HG03139 (cell line): ENCODE measurements around the gene NTF3.

Source experiments
- ATAC-seq: cut with Tn5 transposase; IDR thresholded peaks from one replicate; pipeline ENCODE4 v1.9.1; 2021; ENCODE audit not compliant: unreplicated experiment

Gene NTF3

DNA sequence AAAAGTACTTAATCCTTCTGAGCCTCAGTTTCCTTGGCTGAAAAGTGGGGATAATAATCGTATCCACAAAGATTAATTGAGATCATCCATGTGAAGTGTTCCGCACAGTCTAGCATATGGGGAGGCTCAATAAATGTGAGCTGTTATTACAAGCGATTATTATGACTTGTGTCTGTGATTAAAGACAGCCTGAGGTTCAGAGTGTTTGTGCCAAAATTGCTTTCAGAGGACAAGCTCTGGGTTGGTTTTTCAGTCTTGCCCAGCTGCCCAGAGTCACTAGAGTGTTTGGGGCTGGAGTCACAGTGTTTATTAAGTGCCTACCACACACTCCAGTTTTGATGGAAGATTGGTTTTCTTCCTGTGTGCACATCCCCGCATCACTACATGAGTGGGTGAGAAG, 53.5 kb downstream of the NTF3 start:
- no peak for ATAC-seq

DNA sequence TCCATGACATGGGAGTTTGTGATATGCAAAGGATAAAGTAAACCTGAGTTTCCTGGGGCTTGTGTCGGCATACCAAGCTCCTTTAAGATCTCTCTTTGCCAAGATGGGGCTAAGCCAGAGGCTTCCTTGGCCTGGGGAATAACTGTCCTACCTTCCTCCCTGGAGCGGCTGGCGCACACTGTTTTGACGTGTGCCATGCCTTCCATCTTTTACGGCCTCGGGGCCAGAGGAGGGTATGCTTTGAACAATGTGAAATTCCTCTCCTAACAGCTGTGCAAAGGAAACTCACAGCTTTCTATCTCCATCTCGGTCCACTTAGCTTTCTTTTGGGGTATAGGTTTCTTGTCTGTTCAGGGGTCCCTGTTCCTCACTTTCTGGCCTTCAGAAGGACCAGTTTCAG, 55.2 kb downstream of the NTF3 start:
- ATAC-seq = no peak

DNA sequence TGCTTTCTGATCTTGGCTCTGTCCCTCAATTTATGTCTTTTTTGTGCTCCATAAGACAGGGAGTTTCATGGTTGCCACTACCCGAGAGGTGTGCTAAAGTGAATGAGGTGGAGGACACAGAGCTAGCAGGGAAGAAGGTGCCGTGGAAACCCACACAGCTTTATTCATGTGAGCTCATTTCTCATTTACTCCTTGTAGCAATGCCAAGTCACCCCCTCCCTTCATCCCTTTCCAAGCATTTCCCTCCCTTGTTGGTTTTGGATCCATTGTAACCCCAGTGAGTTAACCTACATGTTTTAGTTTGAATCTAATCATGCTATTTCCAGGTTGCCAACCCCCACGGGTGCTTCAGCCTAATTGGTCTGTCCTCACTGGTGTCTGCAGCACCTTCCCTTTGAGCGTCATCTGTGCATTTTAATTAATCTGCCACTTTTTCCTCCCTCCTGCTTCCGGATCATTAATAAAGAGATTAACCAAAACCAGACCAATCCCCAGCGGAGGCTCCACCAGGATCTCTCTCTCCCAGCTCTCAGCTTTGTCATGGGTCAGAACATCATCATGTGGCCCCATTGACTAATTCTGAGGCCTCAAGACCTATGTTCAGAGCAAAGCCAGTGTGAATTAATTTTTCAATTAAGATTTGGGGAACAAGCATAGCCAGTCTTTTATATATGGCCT, 56.2 kb downstream of the NTF3 start:
- no peak for ATAC-seq

DNA sequence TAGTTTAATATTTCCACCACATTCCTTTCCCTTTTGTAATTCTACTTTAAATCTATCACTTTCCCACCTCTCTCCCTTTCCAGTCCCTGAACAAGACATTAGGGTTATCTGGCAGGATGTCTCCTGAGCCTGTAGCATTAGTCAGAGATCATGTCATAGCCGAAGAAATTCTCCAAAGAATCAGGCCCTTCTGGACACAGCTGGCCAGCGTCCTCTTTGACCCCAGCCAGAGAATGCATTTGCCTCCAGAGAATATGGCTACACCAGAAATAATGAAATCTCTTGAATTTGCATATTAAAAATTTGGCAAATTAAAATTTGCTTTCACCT, 56.7 kb downstream of the NTF3 start:
- no peak for ATAC-seq

DNA sequence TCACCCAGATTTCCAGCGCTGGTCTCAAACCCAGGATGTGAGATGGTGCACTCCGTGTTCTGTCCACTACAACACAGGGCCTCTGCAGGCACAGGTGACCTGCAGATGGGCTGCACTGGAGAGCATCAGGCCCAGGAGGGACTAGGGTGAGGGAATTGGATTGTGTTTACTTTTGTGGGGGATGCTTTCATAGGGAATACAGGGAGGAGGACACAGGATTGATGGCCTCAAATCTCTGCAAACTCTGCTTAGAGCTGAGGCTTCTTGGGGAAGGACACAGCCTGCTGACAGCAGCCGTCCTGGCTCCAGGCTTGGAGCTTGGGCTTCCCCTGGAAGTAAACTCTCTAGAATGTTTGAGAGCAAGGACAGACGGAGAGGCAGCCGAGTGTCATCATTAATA, 57.1 kb downstream of the NTF3 start:
- no peak for ATAC-seq

DNA sequence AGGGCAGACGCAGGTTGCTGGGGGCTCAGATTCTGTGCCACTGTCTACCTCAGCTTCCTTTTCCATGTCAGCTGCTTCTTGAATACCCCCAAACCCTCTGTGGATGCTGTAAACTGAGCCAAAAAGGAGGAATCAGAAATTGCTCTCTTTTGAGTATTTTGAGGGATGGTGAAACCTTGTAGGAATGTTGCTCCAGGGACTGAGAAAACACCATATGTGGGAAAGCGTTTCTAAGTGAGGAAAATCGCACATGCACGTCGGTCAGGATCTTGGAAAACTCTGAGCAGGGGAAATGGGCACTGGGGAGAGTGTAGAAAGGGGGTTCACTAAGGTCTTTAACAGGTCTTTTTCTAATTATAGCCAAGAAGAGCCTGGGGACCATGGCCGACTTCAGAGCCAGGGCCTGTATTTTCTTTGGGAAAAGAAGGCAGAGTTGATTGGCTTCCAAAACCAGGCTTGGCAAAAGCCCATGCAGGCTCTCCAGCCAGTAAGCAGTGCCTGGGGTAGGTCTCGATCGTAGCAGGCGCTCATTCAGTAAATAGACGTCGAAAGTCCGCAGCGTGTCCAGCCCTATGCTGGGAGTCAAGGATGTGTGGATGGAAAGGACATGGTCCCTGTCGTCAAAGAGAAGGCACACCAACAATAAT, 58.0 kb downstream of the NTF3 start:
- ATAC-seq = no peak

DNA sequence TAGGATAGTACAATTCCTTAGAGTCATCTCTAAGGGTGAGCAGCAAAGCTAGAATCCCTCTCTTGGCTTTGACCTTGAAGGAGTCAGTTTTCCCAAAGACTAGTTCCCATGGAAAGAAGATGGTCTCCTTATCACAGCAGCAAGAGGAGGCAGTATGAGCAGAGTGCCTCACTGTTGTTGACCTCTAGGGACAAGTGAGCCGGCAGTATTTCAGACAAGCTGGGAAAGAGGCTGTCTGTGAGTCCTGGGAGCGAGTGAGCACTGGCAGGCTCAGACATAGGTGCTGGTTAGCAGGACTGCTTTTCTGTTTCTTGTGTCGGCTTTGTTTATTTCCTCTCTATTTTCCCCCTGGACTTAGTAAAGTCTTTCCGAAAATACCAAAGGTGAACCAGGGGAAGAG, 60.7 kb downstream of the NTF3 start:
- ATAC-seq = no peak

DNA sequence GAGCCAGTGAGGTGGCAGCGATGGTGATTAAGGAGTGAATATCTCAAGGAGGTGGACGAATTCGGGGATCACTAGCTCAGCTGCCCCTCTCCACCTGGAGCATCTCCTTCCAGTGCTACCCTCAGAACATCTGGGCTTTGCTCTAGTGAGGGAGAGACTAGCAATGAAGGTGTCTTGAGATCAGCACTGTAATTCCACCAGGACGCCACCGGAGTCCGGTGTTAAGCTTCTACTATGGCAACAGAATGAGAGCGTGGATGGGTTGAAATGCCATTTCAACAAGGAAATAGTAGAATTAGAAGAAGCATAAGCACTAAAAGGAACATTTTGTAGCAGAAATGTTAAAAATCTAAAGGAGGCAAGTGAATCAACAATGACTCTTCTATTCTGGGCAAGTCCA, 61.1 kb downstream of the NTF3 start:
- no peak for ATAC-seq

DNA sequence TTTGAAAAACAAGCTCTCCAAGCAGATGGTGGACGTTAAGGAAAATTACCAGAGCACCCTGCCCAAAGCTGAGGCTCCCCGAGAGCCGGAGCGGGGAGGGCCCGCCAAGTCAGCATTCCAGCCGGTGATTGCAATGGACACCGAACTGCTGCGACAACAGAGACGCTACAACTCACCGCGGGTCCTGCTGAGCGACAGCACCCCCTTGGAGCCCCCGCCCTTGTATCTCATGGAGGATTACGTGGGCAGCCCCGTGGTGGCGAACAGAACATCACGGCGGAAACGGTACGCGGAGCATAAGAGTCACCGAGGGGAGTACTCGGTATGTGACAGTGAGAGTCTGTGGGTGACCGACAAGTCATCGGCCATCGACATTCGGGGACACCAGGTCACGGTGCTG, 62.4 kb downstream of the NTF3 start:
- ATAC-seq = no peak

DNA sequence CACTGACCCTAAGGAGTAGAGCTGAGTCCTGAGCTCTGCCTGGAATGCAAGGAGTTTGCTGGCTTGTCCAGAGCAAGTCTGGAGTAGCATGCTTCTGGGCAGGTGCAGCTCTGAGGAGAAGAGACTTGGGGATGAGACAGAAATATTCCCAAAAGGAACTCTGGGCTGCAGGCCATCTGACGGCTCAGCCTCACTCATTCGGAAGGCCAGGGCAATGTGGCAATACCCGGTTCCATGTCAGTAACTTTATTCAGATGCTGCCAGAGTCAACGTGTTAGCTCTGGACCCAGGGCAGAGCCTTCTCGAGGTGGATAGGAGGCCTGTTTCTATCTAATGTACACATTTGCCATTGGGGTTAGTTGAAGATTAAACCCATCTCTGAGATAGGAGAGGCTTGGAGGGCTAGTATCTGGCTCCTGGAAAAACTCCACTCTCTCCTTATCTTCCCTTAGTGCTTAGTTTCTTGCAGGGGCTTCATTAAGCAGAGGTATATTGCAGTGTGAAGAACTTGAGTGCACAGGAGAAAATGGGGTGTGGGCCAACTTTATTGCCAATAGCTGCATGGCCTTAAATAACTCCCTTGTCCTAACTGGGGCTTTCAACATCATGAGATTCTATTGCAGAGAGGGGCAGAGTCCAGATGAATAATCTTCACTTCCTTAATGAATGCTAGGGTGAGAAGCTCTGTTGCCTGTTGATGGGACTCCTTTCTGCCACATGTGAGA, 65.6 kb downstream of the NTF3 start:
- no peak for ATAC-seq

DNA sequence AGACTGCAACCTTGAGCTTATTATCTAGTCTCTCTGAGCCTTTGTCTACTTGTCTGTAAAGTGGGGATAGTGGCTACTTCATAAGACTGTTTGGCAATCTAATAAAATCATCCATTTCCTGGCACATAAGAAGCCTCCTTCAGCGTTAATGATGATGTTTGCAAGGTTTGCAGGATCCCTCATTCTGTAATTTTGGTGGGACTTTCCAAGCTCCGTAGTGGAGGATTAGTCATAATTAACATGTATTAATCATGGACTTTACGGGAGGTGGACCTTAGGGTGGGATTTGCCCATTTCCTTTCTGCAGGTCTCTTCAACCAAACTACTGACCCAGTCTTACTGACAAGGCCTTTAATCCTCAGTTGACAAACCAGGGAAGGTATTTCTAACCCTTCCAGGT, 66.2 kb downstream of the NTF3 start:
- no peak for ATAC-seq

DNA sequence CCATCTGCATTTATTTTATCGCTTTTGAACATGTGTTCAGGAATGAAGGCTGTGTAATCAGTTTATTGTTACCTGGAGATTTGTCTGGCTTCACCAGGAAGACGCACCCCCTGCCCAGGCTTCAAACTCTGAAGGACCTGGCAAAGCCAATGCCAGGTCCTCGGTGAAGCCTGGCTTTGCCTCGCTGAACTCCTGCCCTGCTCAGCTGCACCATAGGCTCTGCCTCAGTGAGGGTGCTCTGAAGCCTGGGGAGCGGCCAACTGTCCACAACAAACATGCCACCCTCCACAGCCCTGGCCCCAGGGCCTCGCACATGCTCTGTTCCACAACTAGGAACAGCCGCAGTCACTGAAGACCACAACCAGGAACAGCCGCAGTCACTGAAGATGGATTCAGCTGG, 66.9 kb downstream of the NTF3 start:
- ATAC-seq = no peak

DNA sequence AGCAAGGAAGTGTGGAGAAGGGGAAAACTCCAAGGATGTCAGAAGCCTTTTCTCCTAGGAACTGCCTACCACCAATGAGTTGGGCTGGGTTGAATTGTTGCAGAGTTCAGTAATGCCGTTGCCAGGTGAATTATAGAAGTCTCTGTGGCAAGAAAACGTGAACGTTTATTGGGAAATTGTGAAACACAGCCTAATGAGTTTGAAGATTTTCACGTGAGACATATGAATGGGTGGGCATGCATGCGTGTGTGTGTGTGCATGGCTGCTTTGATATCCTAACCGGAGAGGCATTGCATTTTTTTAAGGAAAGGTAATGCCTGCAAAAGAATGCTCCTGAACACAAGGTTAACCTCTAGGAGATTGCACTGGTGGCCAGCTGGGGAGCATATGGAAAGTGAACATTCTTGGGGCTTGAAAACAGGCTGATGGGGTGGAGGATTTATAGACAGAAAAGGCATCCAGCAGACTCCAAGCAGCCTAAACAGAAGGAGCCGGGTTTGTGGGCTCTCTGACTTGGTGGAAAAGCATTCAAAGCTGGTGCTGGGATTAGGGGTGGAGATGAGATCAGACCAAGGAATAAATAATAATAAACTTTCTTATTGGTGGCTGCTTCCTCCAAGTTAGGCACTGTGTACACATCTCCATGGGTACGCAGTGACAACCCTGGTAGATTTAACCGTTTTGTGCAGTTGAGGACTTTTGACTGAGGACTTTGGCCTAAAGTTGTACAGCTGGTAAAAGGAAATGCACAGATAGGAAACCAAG, 67.8 kb downstream of the NTF3 start:
- ATAC-seq = no peak

DNA sequence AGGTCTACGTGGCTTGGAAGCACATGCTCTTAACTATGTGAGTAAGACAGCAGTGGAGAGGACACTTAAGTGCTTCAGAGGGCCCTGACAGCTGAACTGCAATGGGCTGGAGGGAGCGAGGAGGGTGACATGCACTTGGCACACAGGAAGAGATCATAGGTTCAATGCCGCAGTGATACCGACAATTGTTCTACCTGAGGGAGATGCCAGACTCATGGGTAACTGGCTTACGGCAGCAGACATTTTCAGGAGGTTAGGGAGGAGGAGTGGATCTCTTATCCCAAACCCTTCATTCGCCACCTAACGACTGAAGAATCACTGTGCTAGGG, 68.4 kb downstream of the NTF3 start:
- ATAC-seq = no peak

DNA sequence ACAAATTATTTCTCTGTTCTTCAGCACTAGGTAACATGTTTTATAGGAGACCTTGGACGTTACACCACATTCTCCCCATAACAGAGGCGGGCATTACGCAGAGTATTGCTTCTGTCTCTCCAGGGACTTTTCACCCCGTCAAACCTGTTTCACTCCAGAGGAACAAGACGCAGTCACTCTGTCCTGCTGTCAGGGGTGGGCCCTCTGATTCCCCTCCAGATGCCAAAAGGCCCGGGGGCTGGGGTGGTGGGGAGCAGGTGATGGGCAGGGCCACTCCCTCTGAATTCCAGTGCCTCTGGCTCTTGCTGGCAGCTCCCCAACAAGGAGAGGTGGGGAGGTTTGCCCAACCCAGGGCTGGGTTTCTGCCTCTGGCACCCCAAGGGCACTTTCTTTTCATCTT, 71.9 kb downstream of the NTF3 start:
- ATAC-seq = no peak

DNA sequence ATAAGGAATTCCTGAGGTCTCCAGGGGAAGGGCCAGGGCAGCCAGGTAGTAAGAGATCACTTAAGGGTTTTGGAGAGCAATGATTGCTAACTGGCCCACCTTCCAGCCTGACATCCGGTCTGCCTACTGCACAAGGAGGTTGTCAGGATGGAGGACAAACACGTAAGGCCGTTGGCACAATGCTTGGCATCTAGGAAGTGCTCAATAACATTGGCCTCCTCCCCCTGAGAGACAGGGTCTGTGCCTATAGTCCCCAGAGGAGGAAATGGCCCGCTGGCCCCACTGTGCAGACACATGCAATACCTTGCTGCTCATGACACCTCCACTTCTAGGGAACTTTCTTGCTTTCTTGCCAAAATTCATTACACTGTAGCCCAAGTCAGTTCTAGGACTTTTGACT, 73.2 kb downstream of the NTF3 start:
- ATAC-seq = no peak

DNA sequence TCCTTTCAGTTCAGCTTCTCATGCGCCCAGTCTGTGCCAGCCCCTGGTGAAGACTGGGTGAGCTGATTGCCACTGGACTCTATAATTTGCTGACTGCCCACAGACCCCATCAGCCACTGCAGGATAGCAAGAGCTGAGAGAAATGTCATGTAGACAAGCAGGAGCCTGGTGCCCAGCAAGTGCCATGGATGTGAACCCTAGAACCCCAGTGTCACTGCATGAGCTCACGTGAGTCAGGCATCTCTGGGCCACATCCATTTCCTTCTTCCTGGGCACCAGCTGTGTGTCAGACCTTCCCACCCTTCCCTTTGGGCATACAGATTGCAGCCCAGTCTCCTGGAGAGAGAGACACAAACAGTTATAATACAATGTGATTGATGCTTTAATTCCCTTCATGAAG, 73.8 kb downstream of the NTF3 start:
- ATAC-seq = no peak

DNA sequence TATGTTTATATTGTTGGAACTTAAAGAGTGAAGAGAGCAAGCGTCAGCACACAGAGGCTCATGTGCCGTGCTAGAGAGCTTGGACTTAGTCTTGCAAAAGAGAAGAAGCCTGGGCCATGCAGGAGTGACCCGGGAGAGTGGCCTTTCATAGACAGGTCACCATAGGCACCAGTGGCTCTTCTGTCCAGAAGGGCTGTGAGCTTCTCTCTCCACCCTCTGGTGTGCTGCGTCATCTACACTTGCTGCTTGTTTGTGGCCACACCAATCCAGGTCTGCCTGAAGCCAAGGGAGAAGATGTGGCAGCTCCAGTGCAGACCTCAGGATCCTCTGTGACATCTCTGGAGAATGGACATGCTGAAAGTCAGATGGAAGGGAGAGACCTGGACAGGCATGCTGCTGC, 74.4 kb downstream of the NTF3 start:
- no peak for ATAC-seq

DNA sequence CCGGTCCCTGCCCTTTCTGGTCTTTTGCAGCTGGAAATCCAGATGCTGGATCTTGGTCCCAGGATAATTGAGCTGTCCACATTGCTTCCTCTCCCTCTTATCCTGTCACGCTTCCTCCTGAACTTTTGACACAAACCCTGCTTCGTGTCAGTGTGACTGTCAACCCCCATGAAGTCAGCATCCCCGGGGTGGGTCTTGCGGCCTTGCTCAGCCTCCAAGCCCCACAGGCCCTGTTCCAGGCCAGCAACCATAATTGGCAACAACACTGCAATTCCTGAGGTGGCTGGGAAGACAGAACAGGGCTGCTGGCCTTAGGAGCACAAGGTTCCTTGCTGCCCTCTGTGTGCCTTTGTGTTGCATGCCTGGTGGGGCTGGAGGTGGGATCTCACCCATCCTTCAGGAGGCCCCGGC, 74.9 kb downstream of the NTF3 start:
- no peak for ATAC-seq

DNA sequence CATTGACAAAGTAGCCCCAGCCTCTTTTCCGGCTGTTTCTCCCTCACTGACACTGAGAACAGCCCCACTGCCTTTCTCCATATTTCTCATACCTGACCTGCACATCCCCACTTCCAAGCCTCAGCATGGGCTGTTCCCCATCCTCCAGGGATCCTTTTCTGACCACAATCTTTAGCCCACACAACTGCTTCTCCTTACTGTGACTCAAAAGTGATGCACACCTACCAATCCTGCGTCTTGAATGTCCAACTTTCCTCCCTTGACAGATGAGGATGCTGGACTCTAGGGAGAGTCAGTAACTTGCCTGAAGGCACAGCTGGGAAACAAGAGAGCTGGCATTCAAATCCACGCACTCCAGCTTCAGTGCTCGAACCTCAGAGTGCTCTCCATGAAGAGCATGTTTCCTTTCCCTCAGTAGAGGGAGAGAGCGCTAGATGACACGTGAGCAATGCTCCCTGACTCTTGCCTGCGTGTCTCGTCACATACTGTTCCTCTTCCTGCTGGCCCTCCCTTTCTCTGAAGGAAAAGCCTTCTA, 75.6 kb downstream of the NTF3 start:
- no peak for ATAC-seq

DNA sequence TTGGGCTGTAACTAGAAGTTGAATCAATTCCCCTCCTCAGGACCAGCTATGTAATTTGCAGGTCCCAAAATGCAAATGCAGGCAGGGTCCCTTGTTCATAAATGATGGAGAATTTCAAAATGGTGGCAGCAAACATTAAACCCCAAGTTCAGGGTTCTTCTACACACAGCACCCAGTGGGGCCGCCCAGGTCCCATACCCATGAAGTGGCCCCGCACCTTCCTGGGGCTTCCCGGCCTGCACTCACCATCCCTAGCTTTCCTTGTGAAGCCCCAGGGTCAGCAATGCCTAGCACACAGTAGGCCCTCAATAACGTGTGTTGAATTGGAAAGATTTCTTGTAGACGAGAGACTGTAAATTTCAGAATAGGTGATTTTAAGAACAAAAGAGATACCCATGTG, 76.0 kb downstream of the NTF3 start:
- no peak for ATAC-seq

DNA sequence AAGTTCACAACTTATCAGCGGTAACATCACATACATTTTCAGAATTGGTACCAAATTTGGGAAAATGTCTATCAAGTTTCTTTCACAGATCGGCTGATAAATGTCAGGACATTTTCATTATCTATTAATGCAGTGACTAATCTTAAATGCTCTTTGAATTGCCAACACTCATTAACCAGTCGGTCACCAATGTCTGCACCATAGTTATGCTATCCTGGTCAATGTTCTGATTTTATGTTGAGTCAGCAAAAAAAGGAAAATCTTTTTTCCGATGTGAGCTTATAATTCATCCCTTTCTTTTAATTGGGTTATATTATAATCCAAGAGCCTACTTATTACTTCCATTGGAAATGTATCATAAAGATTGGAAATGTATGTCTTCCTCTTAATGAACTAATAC, 77.2 kb downstream of the NTF3 start:
- no peak for ATAC-seq
